A549 (cell line): Measurements from ENCODE around the gene LAMA2. TPM values are rescaled to one million over a fixed set of nuclear protein-coding genes. Genes with fewer than 3 reads are reported as not detected.

Source experiments
- ATAC-seq, 2 experiments: fragments of 200-7000 bp in 1 of 2; fragments of >200 bp in 1 of 2; cut with Nextera tagmentation in 1 of 2; cut with Tn5 transposase in 1 of 2; 3 replicates each; pipeline versions ENCODE4 v1.8.0 to v1.9.1; 2018 to 2020; ENCODE audit warnings: mild to moderate bottlenecking in 1 of 2, moderate library complexity in 1 of 2
- CTCF ChIA-PET: fragments of 300-600 bp; sonication (Branson Sonifier 250); formaldehyde crosslinking; extraction: SDS; loops from one replicate; lab custom pipeline; 2021; ENCODE audit warnings: antibody characterized with exemption, inconsistent platforms; lab: Yijun Ruan, JAX
- POLR2A ChIA-PET: fragments of 350-600 bp; formaldehyde crosslinking; extraction: SDS; loops from one replicate; lab custom pipeline; 2021; ENCODE audit warnings: antibody characterized with exemption, inconsistent platforms; lab: Yijun Ruan, JAX
- DNase-seq, 2 experiments: peaks; one replicate each; pipeline versions ENCODE4 v3.0.0 to v3.0.0-alpha.2; 2011 to 2016; ENCODE audit warnings: low read depth in 1 of 2, low spot score in 1 of 2
- FAIRE-seq: peaks from 2 replicates; lab custom pipeline; 2011; peaks lifted over from hg19 to GRCh38; lab: Jason Lieb, UNC
- H3K27ac ChIP-seq, 2 experiments: fragments of >200 bp; sonication (Bioruptor Twin); formaldehyde crosslinking; 3 replicates each; pipeline ENCODE4 v1.5.1; 2016 to 2017
- H3K4me1 ChIP-seq: fragments of >200 bp; sonication (Bioruptor Twin); formaldehyde crosslinking; 3 replicates; pipeline ENCODE4 v1.6.1; 2016
- H3K4me2 ChIP-seq: fragments of >200 bp; sonication (Bioruptor Twin); formaldehyde crosslinking; 3 replicates; pipeline ENCODE4 v1.6.1; 2016
- H3K4me3 ChIP-seq: fragments of >200 bp; sonication (Bioruptor Twin); formaldehyde crosslinking; 3 replicates; pipeline ENCODE4 v1.5.1; 2016
- H3K9me3 ChIP-seq: fragments of >200 bp; sonication (Bioruptor Twin); formaldehyde crosslinking; 3 replicates; pipeline ENCODE4 v1.6.1; 2016
- BHLHE40 ChIP-seq: IDR thresholded peaks from 2 replicates; pipeline ENCODE4 v1.6.1; 2012; ENCODE audit warnings: low read depth, low read length, inconsistent platforms
- EHF ChIP-seq: fragments of 250-450 bp; sonication (Bioruptor Pico); IDR thresholded peaks from 2 replicates; pipeline ENCODE4 v1.5.0; 2020; ENCODE audit warnings: mild to moderate bottlenecking
- FOSL2 ChIP-seq, 2 experiments: fragments of 450-650 bp in 1 of 2; fragments of >200 bp in 1 of 2; sonication (Bioruptor Twin) in 1 of 2; formaldehyde crosslinking; IDR thresholded peaks; 2 replicates each; pipeline versions ENCODE4 v1.5.0 to v1.6.1; 2016 to 2020; ENCODE audit warnings: mild to moderate bottlenecking in 1 of 2, moderate library complexity in 1 of 2
- FOXS1 ChIP-seq: fragments of 250-450 bp; sonication (Bioruptor Pico); IDR thresholded peaks from 2 replicates; pipeline ENCODE4 v1.5.0; 2020; ENCODE audit warnings: mild to moderate bottlenecking, moderate library complexity
- GATA3 ChIP-seq: IDR thresholded peaks from 2 replicates; pipeline ENCODE4 v1.6.1; 2012; ENCODE audit warnings: borderline replicate concordance
- HEYL ChIP-seq: fragments of 250-450 bp; sonication (Bioruptor Pico); IDR thresholded peaks from 2 replicates; pipeline ENCODE4 v1.8.0; 2021; ENCODE audit warnings: mild to moderate bottlenecking, moderate library complexity
- HOXA7 ChIP-seq: fragments of 250-450 bp; sonication (Bioruptor Pico); IDR thresholded peaks from 2 replicates; pipeline ENCODE4 v1.5.0; 2020; ENCODE audit warnings: mild to moderate bottlenecking, moderate library complexity
- HOXB13 ChIP-seq: fragments of 250-450 bp; sonication (Bioruptor Pico); IDR thresholded peaks from 2 replicates; pipeline ENCODE4 v1.5.0; 2020; ENCODE audit warnings: low read depth, mild to moderate bottlenecking, moderate library complexity
- KDM5A ChIP-seq: fragments of 200-600 bp; sonication (generic); IDR thresholded peaks from 2 replicates; pipeline ENCODE4 v1.6.1; 2016; ENCODE audit warnings: antibody characterized with exemption, mild to moderate bottlenecking
- MAFK ChIP-seq: fragments of 450-650 bp; IDR thresholded peaks from 2 replicates; pipeline ENCODE4 v1.6.1; 2014; ENCODE audit not compliant: partially characterized antibody
- MYC ChIP-seq: IDR thresholded peaks from 2 replicates; pipeline ENCODE4 v1.6.1; 2012; ENCODE audit warnings: mild to moderate bottlenecking, inconsistent platforms, low read length, improper control_type of control experiment, borderline replicate concordance
- NFE2L2 ChIP-seq: fragments of 150-350 bp; conservative IDR thresholded peaks from 2 replicates; pipeline ENCODE4 v1.6.1; 2014; ENCODE audit warnings: low read length
- NPAS2 ChIP-seq: fragments of 250-450 bp; sonication (Bioruptor Pico); IDR thresholded peaks from 2 replicates; pipeline ENCODE4 v1.8.0; 2022; ENCODE audit warnings: mild to moderate bottlenecking, moderate library complexity, borderline replicate concordance
- POLR2AphosphoS2 ChIP-seq: conservative IDR thresholded peaks from 2 replicates; pipeline ENCODE4 v1.6.1; 2012; ENCODE audit warnings: low read length, improper control_type of control experiment, inconsistent platforms
- ZC3H11A ChIP-seq: fragments of 450-650 bp; IDR thresholded peaks from 2 replicates; pipeline ENCODE4 v1.6.1; 2014; ENCODE audit warnings: antibody characterized with exemption, mild to moderate bottlenecking
- WGBS: methylation state at CpG from one replicate; pipeline ENCODE4 v1.1.6; 2017; ENCODE audit errors: missing lambda C conversion rate; 5-methylcytosine and 5-hydroxymethylcytosine counted together
- polyA plus RNA-seq, 4 experiments: library from polyadenylated mRNA; depleted of rRNA in 3 of 4; stranded (reverse); fragments of >200 nt; fragmentation: RNase III in 1 of 4; extraction: RNeasy Plus Mini Kit Qiagen cat#74134 plus additional on column Dnase treatment in 1 of 4; gene quantifications; 2 replicates in 3 of 4; 3 replicates in 1 of 4; pipeline ENCODE4 v1.2.3, GENCODE V29; 2011 to 2017
- TF ChIP-seq, protein P1 (sequence below): fragments of 450-650 bp; IDR thresholded peaks from 2 replicates; pipeline ENCODE4 v1.6.1; 2014; ENCODE audit warnings: antibody characterized with exemption
- TF ChIP-seq, protein P2 (sequence below): IDR thresholded peaks from 2 replicates; pipeline ENCODE4 v1.6.1; 2012; ENCODE audit warnings: low read depth, borderline replicate concordance
- TF ChIP-seq, protein P3 (sequence below): fragments of 200-600 bp; sonication (generic); IDR thresholded peaks from 2 replicates; pipeline ENCODE4 v1.6.1; 2016; ENCODE audit warnings: antibody characterized with exemption, mild to moderate bottlenecking, moderate library complexity
- TF ChIP-seq, protein P4 (sequence below): fragments of 250-450 bp; sonication (Bioruptor Pico); IDR thresholded peaks from 2 replicates; pipeline ENCODE4 v1.5.0; 2021; ENCODE audit warnings: mild to moderate bottlenecking, moderate library complexity, borderline replicate concordance
- TF ChIP-seq, protein P5 (sequence below): fragments of 150-350 bp; IDR thresholded peaks from 2 replicates; pipeline ENCODE4 v1.6.1; 2014; ENCODE audit warnings: low read depth, mild to moderate bottlenecking, low read length
- TF ChIP-seq, protein P6 (sequence below): fragments of 250-450 bp; sonication (Bioruptor Pico); IDR thresholded peaks from 2 replicates; pipeline ENCODE4 v1.5.0; 2020; ENCODE audit warnings: low read depth, mild to moderate bottlenecking, moderate library complexity

LAMA2 gene
- polyA plus RNA-seq, 2 of the 4 experiments (the other 2 are of a cell fraction) = 0.21 to 1.3 TPM

DNA sequence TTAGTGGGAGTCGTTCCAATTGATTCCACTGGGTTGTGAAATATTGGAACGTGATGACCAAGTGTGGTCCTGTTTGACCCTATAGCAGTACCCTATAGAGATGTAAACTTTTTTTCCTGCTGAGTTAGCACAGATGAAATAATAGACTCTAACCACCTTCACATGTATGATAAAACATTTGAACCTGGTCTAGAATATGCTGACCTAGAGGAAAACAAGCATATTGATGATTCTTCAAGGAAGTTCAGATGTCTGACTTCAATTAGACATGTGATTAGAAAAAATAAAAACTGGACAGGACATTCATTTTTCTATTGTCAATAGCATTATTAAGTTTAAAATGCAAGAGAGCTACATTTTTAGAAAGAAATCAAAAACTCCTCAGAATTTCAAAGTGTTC lies 424.9 kb downstream of the LAMA2 start:
- no peaks in the 10 kb centered on the region for H3K4me1 ChIP-seq
- WGBS = 30% methylated on average over 2 of the region's 2 CpGs
- POLR2A ChIA-PET = no interaction called here

DNA sequence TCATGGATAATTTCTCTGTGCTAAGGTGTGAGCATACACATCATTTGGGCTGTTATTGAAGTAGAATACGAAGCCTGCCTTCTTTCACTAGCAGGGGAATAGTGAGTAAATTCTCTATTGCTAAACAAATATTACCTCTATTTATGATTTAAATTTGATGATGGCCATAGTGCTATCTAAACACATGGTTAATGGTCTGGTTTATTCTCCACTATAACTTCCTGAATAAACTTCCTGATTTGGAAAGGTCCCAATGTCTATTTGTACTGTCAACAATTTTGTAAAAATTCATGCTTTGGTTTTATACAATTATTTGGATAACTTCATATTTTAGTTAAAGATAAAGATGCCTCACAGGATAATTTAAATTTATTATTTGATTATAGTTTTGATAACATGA lies 426.2 kb downstream of the LAMA2 start:
- TF ChIP-seq GATA3 = no peak
- TF ChIP-seq, protein P1, sequence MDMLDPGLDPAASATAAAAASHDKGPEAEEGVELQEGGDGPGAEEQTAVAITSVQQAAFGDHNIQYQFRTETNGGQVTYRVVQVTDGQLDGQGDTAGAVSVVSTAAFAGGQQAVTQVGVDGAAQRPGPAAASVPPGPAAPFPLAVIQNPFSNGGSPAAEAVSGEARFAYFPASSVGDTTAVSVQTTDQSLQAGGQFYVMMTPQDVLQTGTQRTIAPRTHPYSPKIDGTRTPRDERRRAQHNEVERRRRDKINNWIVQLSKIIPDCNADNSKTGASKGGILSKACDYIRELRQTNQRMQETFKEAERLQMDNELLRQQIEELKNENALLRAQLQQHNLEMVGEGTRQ = no peak
- TF ChIP-seq BHLHE40 = no peak
- no peak for TF ChIP-seq MYC
- TF ChIP-seq HEYL = no peak
- no peak for TF ChIP-seq NFE2L2
- TF ChIP-seq POLR2AphosphoS2 = no peak
- TF ChIP-seq FOSL2 (IDR thresholded peaks at IDR 0.05) = no peak
- TF ChIP-seq FOSL2 (CRISPR knock-in tag; IDR thresholded peaks at IDR 0.05) = no peak
- TF ChIP-seq ZC3H11A = no peak
- TF ChIP-seq, all 56 proteins: peak for 0
- no peaks in the 10 kb centered on the region for H3K4me1 ChIP-seq
- CTCF ChIA-PET = no interaction called here
- no peak overlapping the region for H3K27ac ChIP-seq
- no peak overlapping the region for H3K4me2 ChIP-seq
- FAIRE-seq (no peak), ATAC-seq (no peak), DNase-seq (no peak)
- 60% methylated on average over 1 of the region's 1 CpG for WGBS
- H3K4me3 ChIP-seq = no peak overlapping the region
- H3K9me3 ChIP-seq = no peaks in the 10 kb centered on the region
- POLR2A ChIA-PET = no interaction called here

More for the DNA sequence above, 424.9 kb downstream of the LAMA2 start:
- no peak for FAIRE-seq
- H3K4me2 ChIP-seq = no peak overlapping the region
- ATAC-seq = no peak
- no peak for DNase-seq
- no peaks in the 10 kb centered on the region for H3K9me3 ChIP-seq
- CTCF ChIA-PET = no interaction called here
- H3K27ac ChIP-seq = no peak overlapping the region
- no peak overlapping the region for H3K4me3 ChIP-seq
- TF ChIP-seq MAFK (peak; percentile 70), FOXS1 (CRISPR knock-in tag) (no peak)
- TF ChIP-seq, protein P2, sequence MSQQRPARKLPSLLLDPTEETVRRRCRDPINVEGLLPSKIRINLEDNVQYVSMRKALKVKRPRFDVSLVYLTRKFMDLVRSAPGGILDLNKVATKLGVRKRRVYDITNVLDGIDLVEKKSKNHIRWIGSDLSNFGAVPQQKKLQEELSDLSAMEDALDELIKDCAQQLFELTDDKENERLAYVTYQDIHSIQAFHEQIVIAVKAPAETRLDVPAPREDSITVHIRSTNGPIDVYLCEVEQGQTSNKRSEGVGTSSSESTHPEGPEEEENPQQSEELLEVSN = no peak
- TF ChIP-seq, all 56 proteins: peak for 1

DNA sequence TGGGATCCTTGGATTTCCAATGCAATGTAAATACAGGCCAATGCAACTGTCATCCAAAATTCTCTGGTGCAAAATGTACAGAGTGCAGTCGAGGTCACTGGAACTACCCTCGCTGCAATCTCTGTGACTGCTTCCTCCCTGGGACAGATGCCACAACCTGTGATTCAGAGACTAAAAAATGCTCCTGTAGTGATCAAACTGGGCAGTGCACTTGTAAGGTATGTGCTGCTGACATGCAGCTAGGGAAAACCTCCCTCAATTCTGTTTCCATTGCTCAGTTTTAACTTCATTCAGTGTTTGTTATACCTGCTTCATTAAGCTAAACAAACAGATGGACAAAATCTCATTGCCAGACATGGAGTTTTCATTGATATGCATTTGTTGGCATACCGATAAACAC lies 429.9 kb downstream of the LAMA2 start:
- Histone ChIP-seq H3K4me1 (no peaks in the 10 kb centered on the region), H3K4me2 (no peak overlapping the region), H3K4me3 (no peak overlapping the region), H3K9me3 (no peaks in the 10 kb centered on the region), H3K27ac (no peak overlapping the region)
- POLR2A ChIA-PET = no interaction called here
- ATAC-seq (no peak; a peak in 1 of 6 replicates), DNase-seq (peak; percentile 2 to 10), FAIRE-seq (no peak)
- WGBS = 30% methylated on average over 3 of the region's 3 CpGs
- CTCF ChIA-PET = no interaction called here
- TF ChIP-seq, protein P3, sequence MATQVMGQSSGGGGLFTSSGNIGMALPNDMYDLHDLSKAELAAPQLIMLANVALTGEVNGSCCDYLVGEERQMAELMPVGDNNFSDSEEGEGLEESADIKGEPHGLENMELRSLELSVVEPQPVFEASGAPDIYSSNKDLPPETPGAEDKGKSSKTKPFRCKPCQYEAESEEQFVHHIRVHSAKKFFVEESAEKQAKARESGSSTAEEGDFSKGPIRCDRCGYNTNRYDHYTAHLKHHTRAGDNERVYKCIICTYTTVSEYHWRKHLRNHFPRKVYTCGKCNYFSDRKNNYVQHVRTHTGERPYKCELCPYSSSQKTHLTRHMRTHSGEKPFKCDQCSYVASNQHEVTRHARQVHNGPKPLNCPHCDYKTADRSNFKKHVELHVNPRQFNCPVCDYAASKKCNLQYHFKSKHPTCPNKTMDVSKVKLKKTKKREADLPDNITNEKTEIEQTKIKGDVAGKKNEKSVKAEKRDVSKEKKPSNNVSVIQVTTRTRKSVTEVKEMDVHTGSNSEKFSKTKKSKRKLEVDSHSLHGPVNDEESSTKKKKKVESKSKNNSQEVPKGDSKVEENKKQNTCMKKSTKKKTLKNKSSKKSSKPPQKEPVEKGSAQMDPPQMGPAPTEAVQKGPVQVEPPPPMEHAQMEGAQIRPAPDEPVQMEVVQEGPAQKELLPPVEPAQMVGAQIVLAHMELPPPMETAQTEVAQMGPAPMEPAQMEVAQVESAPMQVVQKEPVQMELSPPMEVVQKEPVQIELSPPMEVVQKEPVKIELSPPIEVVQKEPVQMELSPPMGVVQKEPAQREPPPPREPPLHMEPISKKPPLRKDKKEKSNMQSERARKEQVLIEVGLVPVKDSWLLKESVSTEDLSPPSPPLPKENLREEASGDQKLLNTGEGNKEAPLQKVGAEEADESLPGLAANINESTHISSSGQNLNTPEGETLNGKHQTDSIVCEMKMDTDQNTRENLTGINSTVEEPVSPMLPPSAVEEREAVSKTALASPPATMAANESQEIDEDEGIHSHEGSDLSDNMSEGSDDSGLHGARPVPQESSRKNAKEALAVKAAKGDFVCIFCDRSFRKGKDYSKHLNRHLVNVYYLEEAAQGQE = no peak
- TF ChIP-seq NPAS2 (CRISPR knock-in tag) = no peak
- no peak for TF ChIP-seq EHF (CRISPR knock-in tag)
- TF ChIP-seq, protein P4, sequence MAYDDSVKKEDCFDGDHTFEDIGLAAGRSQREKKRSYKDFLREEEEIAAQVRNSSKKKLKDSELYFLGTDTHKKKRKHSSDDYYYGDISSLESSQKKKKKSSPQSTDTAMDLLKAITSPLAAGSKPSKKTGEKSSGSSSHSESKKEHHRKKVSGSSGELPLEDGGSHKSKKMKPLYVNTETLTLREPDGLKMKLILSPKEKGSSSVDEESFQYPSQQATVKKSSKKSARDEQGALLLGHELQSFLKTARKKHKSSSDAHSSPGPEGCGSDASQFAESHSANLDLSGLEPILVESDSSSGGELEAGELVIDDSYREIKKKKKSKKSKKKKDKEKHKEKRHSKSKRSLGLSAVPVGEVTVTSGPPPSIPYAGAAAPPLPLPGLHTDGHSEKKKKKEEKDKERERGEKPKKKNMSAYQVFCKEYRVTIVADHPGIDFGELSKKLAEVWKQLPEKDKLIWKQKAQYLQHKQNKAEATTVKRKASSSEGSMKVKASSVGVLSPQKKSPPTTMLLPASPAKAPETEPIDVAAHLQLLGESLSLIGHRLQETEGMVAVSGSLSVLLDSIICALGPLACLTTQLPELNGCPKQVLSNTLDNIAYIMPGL (CRISPR knock-in tag) = no peak
- TF ChIP-seq HOXA7 = no peak
- TF ChIP-seq, protein P5, sequence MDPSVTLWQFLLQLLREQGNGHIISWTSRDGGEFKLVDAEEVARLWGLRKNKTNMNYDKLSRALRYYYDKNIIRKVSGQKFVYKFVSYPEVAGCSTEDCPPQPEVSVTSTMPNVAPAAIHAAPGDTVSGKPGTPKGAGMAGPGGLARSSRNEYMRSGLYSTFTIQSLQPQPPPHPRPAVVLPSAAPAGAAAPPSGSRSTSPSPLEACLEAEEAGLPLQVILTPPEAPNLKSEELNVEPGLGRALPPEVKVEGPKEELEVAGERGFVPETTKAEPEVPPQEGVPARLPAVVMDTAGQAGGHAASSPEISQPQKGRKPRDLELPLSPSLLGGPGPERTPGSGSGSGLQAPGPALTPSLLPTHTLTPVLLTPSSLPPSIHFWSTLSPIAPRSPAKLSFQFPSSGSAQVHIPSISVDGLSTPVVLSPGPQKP = no peak
- TF ChIP-seq, protein P1 = no peak
- TF ChIP-seq KDM5A = no peak
- TF ChIP-seq NFE2L2 = no peak
- no peak for TF ChIP-seq BHLHE40
- TF ChIP-seq GATA3 = no peak
- TF ChIP-seq, protein P6, sequence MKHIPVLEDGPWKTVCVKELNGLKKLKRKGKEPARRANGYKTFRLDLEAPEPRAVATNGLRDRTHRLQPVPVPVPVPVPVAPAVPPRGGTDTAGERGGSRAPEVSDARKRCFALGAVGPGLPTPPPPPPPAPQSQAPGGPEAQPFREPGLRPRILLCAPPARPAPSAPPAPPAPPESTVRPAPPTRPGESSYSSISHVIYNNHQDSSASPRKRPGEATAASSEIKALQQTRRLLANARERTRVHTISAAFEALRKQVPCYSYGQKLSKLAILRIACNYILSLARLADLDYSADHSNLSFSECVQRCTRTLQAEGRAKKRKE = no peak
- TF ChIP-seq, protein P2 = no peak
- TF ChIP-seq HOXB13 = no peak
